Neural progenitor cell (in vitro differentiated cells): ENCODE measurements around the gene MVK. TPM values are rescaled to one million over a fixed set of nuclear protein-coding genes. Genes with fewer than 3 reads are reported as not detected.

Experiments
- DNase-seq: peaks from one replicate; pipeline ENCODE4 v3.0.0-alpha.2; 2016; ENCODE audit warnings: low spot score
- H2AFZ ChIP-seq: fragments of 200-600 bp; sonication (generic); replicated peaks from 2 replicates; pipeline ENCODE4 v1.6.1; 2016; ENCODE audit warnings: antibody characterized with exemption
- H3F3A ChIP-seq: fragments of 200-600 bp; sonication (generic); 2 replicates; pipeline ENCODE4 v1.6.1; 2016; ENCODE audit warnings: antibody characterized with exemption, low read depth
- H3K27ac ChIP-seq: fragments of 200-600 bp; sonication (generic); 2 replicates; pipeline ENCODE4 v1.5.1; 2016; ENCODE audit warnings: mild to moderate bottlenecking
- H3K27me3 ChIP-seq: fragments of 200-600 bp; sonication (generic); 2 replicates; pipeline ENCODE4 v1.6.1; 2016; ENCODE audit warnings: mild to moderate bottlenecking, moderate library complexity
- H3K36me3 ChIP-seq: fragments of 200-600 bp; sonication (generic); 2 replicates; pipeline ENCODE4 v1.5.1; 2016
- H3K4me1 ChIP-seq: fragments of 200-600 bp; sonication (generic); 2 replicates; pipeline ENCODE4 v1.6.1; 2016; ENCODE audit warnings: mixed run types
- H3K4me2 ChIP-seq: fragments of 200-600 bp; sonication (generic); 2 replicates; pipeline ENCODE4 v1.6.1; 2016
- H3K4me3 ChIP-seq: fragments of 200-600 bp; sonication (generic); 2 replicates; pipeline ENCODE4 v1.5.1; 2016
- H3K79me2 ChIP-seq: fragments of 200-600 bp; sonication (generic); 2 replicates; pipeline ENCODE4 v1.6.1; 2016; ENCODE audit warnings: low read depth
- H3K9ac ChIP-seq: fragments of 200-600 bp; sonication (generic); 2 replicates; pipeline ENCODE4 v1.6.1; 2016
- H3K9me3 ChIP-seq: fragments of 200-600 bp; sonication (generic); 2 replicates; pipeline ENCODE4 v1.5.1; 2016; ENCODE audit warnings: low read depth
- H4K20me1 ChIP-seq: fragments of 200-600 bp; sonication (generic); 2 replicates; pipeline ENCODE4 v1.6.1; 2016; ENCODE audit warnings: low read depth
- H3K27ac Mint-ChIP-seq: 3 replicates; pipeline ENCODE4 v1.8.0; 2021; ENCODE audit warnings: mixed read lengths
- H3K27me3 Mint-ChIP-seq: 2 replicates; pipeline ENCODE4 v1.8.0; 2022; ENCODE audit warnings: low read depth, mild to moderate bottlenecking, inconsistent platforms, moderate library complexity, mixed read lengths; ENCODE audit not compliant: insufficient read depth
- H3K36me3 Mint-ChIP-seq: 3 replicates; pipeline ENCODE4 v1.8.0; 2021; ENCODE audit warnings: mixed read lengths
- H3K4me1 Mint-ChIP-seq: 3 replicates; pipeline ENCODE4 v1.8.0; 2021; ENCODE audit warnings: mixed read lengths
- H3K4me3 Mint-ChIP-seq: 3 replicates; pipeline ENCODE4 v1.8.0; 2021; ENCODE audit warnings: mild to moderate bottlenecking, moderate library complexity, mixed read lengths
- H3K9me3 Mint-ChIP-seq: 3 replicates; pipeline ENCODE4 v1.8.0; 2020; ENCODE audit warnings: mixed read lengths
- CTCF ChIP-seq: fragments of 200-600 bp; sonication (generic); IDR thresholded peaks from 2 replicates; pipeline ENCODE4 v1.5.1; 2017; ENCODE audit warnings: antibody characterized with exemption, mild to moderate bottlenecking
- EZH2 ChIP-seq: fragments of 200-600 bp; sonication (generic); IDR thresholded peaks from 2 replicates; pipeline ENCODE4 v1.6.1; 2017; ENCODE audit warnings: antibody characterized with exemption, mild to moderate bottlenecking, moderate library complexity
- EZH2phosphoT487 ChIP-seq: fragments of 200-600 bp; sonication (generic); IDR thresholded peaks from 2 replicates; pipeline ENCODE4 v1.6.1; 2017; ENCODE audit warnings: antibody characterized with exemption
- total RNA-seq: library from RNA; depleted of rRNA; stranded (reverse); fragments of >200 nt; gene quantifications from 2 replicates; pipeline ENCODE4 v1.2.3, GENCODE V29; 2015; ENCODE audit warnings: low replicate concordance

Gene MVK
- total RNA-seq, 1 donor from 2014 or later = 8.3 TPM

- Mint-ChIP-seq H3K27me3 (peaks cover 10% of the 10 kb centered on the region), H3K4me3 (no peak overlapping the region)
Observed at GRCh38 chr12:109553483-109553882, 20.1 kb upstream of the MVK start.

GRCh38 chr12:109553906-109554500 is 19.6 kb upstream of the MVK start:
- H3K4me2 ChIP-seq = no peak overlapping the region
- Mint-ChIP-seq H3K9me3 (no peaks in the 10 kb centered on the region), H3K4me3 (no peak overlapping the region), H3K27ac (peak overlapping the region; percentile 77), H3K4me1 (peaks cover 41% of the 10 kb centered on the region), H3K36me3 (peaks cover 10% of the 10 kb centered on the region), H3K27me3 (peaks cover 10% of the 10 kb centered on the region)
- no peak overlapping the region for H3K27ac ChIP-seq
- no peaks in the 10 kb centered on the region for H3K9me3 ChIP-seq
- DNase-seq = no peak
- no peak for TF ChIP-seq EZH2phosphoT487
- no peak for TF ChIP-seq EZH2
- TF ChIP-seq CTCF = no peak
- H2AFZ ChIP-seq = no peak overlapping the region
- no peaks in the 10 kb centered on the region for H3K27me3 ChIP-seq
- H3K79me2 ChIP-seq = no peaks in the 10 kb centered on the region
- H3F3A ChIP-seq = peaks cover 5% of the 10 kb centered on the region
- H3K4me1 ChIP-seq = peaks cover 14% of the 10 kb centered on the region
- H3K4me3 ChIP-seq = no peak overlapping the region
- no peaks in the 10 kb centered on the region for H3K36me3 ChIP-seq
- no peak overlapping the region for H3K9ac ChIP-seq
- H4K20me1 ChIP-seq = no peaks in the 10 kb centered on the region

More at GRCh38 chr12:109553483-109553882, 20.1 kb upstream of the MVK start:
- no peak for DNase-seq
- Histone ChIP-seq H4K20me1 (no peaks in the 10 kb centered on the region), H3K4me3 (no peak overlapping the region), H3K4me1 (peaks cover 15% of the 10 kb centered on the region), H3K79me2 (no peaks in the 10 kb centered on the region), H3K27me3 (no peaks in the 10 kb centered on the region), H3K36me3 (no peaks in the 10 kb centered on the region), H3K4me2 (no peak overlapping the region), H3K9ac (no peak overlapping the region), H3F3A (peaks cover 5% of the 10 kb centered on the region), H2AFZ (no peak overlapping the region), H3K27ac (no peak overlapping the region), H3K9me3 (no peaks in the 10 kb centered on the region)
- TF ChIP-seq CTCF = no peak
- no peak for TF ChIP-seq EZH2
- no peak for TF ChIP-seq EZH2phosphoT487
- Mint-ChIP-seq H3K4me1 (peaks cover 41% of the 10 kb centered on the region), H3K36me3 (peaks cover 6% of the 10 kb centered on the region), H3K9me3 (no peaks in the 10 kb centered on the region), H3K27ac (peak overlapping the region; percentile 77)

- Histone ChIP-seq H4K20me1 (no peaks in the 10 kb centered on the region), H3K27ac (no peak overlapping the region), H3K79me2 (no peaks in the 10 kb centered on the region), H3F3A (peaks cover 5% of the 10 kb centered on the region), H2AFZ (no peak overlapping the region), H3K27me3 (no peaks in the 10 kb centered on the region), H3K9ac (no peak overlapping the region), H3K4me1 (peaks cover 6% of the 10 kb centered on the region), H3K4me3 (no peak overlapping the region), H3K36me3 (no peaks in the 10 kb centered on the region), H3K9me3 (no peaks in the 10 kb centered on the region), H3K4me2 (no peak overlapping the region)
- H3K36me3 Mint-ChIP-seq = peaks cover 10% of the 10 kb centered on the region
- no peak overlapping the region for H3K27ac Mint-ChIP-seq
- H3K4me3 Mint-ChIP-seq = no peak overlapping the region
- peaks cover 10% of the 10 kb centered on the region for H3K27me3 Mint-ChIP-seq
- no peaks in the 10 kb centered on the region for H3K9me3 Mint-ChIP-seq
- DNase-seq = no peak
- H3K4me1 Mint-ChIP-seq = peaks cover 36% of the 10 kb centered on the region
- TF ChIP-seq CTCF (no peak), EZH2phosphoT487 (no peak), EZH2 (no peak)
Observed at GRCh38 chr12:109554761-109555160, 18.8 kb upstream of the MVK start.
